ENCODE measurements around the gene CNNM1.

The CNNM1 gene

DNA sequence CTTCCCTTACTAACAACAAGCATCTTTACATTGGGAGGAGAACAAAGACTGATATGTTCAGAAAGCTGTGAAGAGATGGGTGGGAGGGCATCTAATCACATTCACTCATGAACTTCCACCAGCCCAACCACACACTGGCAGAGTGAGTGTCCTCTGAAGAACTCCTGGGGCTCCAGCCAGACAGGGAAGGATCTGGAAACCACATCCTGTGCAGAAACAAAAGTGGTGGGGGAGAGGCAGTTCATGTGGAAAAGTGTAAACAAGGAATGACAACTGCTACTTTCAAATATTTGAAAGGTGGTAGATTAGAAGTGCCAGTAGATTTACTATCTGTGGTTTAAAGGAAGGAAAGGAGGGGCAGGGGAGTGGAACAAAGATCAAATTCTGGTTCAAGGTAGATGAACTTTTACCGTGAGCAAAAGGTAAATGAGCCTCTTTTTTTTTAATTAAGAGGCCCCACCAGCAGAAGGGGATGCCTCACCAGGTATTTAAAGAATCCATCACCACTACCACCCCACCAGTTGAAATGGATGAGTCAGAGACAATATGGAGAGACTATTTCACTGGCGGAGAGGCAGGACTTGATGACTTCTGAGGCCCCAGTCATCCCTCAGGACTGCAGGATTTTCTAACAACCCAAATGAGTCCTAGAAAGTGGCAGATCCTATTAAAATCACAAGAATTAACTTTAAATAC is 66.7 kb downstream of the CNNM1 start:
- Histone ChIP-seq H3K4me1 (ENCODE audit: insufficient read depth, poor library complexity, severe bottlenecking) (peaks cover 54% of the 10 kb centered on the region), H3K27ac (ENCODE audit: poor library complexity, severe bottlenecking) (peak overlapping the region; percentile 92), H3K36me3 (ENCODE audit: low read depth) (peaks cover 45% of the 10 kb centered on the region), H3K27me3 (ENCODE audit: insufficient read depth, poor library complexity, severe bottlenecking) (no peaks in the 10 kb centered on the region), H3K9me3 (ENCODE audit: severe bottlenecking) (no peaks in the 10 kb centered on the region), H3K4me3 (ENCODE audit: severe bottlenecking) (no peak overlapping the region)
- peak; percentile 78 for ATAC-seq (ENCODE audit: low read depth)
- peak; percentile 82 for DNase-seq (ENCODE audit: low spot score)
- TF ChIP-seq, protein P1, sequence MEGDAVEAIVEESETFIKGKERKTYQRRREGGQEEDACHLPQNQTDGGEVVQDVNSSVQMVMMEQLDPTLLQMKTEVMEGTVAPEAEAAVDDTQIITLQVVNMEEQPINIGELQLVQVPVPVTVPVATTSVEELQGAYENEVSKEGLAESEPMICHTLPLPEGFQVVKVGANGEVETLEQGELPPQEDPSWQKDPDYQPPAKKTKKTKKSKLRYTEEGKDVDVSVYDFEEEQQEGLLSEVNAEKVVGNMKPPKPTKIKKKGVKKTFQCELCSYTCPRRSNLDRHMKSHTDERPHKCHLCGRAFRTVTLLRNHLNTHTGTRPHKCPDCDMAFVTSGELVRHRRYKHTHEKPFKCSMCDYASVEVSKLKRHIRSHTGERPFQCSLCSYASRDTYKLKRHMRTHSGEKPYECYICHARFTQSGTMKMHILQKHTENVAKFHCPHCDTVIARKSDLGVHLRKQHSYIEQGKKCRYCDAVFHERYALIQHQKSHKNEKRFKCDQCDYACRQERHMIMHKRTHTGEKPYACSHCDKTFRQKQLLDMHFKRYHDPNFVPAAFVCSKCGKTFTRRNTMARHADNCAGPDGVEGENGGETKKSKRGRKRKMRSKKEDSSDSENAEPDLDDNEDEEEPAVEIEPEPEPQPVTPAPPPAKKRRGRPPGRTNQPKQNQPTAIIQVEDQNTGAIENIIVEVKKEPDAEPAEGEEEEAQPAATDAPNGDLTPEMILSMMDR (IDR thresholded peaks at IDR 0.05; ENCODE audit: poor library complexity, severe bottlenecking), result no peak

DNA sequence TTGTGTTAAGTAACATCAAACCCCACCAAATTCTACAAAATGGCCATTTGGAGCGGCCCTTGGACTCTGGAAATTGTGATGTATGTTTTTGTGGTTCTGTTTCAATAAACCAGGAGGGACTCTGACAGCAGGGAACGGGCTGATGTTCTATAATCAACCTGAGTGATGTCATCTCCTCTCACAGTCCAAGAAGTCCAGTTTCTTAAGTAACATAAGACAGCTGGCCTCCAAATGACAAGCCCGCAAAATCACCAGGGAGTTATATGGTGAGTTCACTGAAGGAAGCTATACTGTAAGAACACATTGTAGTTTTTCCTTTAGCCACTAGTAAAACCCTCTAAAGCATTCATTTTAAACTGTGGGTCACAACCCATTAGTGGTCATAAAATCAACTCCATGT is 67.3 kb downstream of the CNNM1 start:
- no peaks in the 10 kb centered on the region for H3K9me3 ChIP-seq (ENCODE audit: severe bottlenecking)
- TF ChIP-seq, protein P1 (IDR thresholded peaks at IDR 0.05; ENCODE audit: poor library complexity, severe bottlenecking), result no peak
- H3K4me3 ChIP-seq (ENCODE audit: severe bottlenecking), result no peak overlapping the region
- H3K4me1 ChIP-seq (ENCODE audit: insufficient read depth, poor library complexity, severe bottlenecking), result peaks cover 54% of the 10 kb centered on the region
- peak overlapping the region; percentile 92 for H3K27ac ChIP-seq (ENCODE audit: poor library complexity, severe bottlenecking)
- H3K36me3 ChIP-seq (ENCODE audit: low read depth), result peaks cover 51% of the 10 kb centered on the region
- DNase-seq (ENCODE audit: low spot score) (no peak), ATAC-seq (ENCODE audit: low read depth) (no peak)
- no peaks in the 10 kb centered on the region for H3K27me3 ChIP-seq (ENCODE audit: insufficient read depth, poor library complexity, severe bottlenecking)

DNA sequence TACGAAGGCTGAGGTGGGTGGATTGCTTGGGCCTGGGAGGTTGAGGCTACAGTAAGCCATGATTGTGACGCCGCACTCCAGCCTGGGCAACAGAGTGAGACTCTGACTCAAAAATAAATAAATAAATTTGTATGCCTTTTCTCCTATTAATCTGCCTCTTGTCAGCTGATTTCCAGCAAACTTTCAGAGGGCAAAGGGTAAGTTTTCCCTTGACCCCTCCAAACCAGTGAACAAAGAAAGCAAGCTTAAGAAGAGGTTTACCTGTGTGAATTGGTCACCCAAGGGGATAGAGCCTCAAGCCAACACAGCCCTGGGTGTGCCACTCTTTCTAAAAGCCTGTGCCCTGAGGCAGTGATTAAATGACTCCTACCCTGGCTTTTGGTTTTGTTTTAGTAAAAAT is 70.5 kb downstream of the CNNM1 start:
- Histone ChIP-seq H3K36me3 (ENCODE audit: low read depth) (peaks cover 78% of the 10 kb centered on the region), H3K27me3 (ENCODE audit: insufficient read depth, poor library complexity, severe bottlenecking) (no peaks in the 10 kb centered on the region), H3K4me3 (ENCODE audit: severe bottlenecking) (no peak overlapping the region), H3K4me1 (ENCODE audit: insufficient read depth, poor library complexity, severe bottlenecking) (peaks cover 26% of the 10 kb centered on the region), H3K27ac (ENCODE audit: poor library complexity, severe bottlenecking) (no peak overlapping the region), H3K9me3 (ENCODE audit: severe bottlenecking) (no peaks in the 10 kb centered on the region)
- ATAC-seq (ENCODE audit: low read depth), result no peak
- no peak for DNase-seq (ENCODE audit: low spot score)
- TF ChIP-seq, protein P1 (IDR thresholded peaks at IDR 0.05; ENCODE audit: poor library complexity, severe bottlenecking), result no peak

DNA sequence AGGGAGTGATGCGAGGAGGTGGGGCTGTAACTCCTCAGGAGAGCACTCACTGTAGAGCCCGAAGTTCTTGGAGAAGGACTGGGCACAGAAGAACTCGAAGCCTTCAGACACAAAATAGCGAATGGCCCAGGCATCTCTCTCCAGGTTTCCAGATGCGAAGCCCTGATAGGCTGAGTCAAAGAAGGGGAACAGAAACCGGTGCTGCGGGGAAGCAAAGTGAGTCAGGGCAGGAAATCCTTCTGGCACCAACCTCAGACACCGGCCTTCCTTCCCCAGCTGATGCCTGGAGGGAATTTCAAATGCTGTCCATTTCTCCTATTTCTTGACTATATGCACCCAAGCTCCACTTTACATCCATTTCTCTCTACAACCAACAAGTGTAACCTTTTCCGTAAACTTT is 74.5 kb downstream of the CNNM1 start:
- no peak for DNase-seq (ENCODE audit: low spot score)
- TF ChIP-seq, protein P1 (IDR thresholded peaks at IDR 0.05; ENCODE audit: poor library complexity, severe bottlenecking), result no peak
- ATAC-seq (ENCODE audit: low read depth), result peak; percentile 70; the same call in 2 of the 3 replicates
- no peak overlapping the region for H3K27ac ChIP-seq (ENCODE audit: poor library complexity, severe bottlenecking)
- peaks cover 86% of the 10 kb centered on the region for H3K36me3 ChIP-seq (ENCODE audit: low read depth)
- H3K4me1 ChIP-seq (ENCODE audit: insufficient read depth, poor library complexity, severe bottlenecking), result no peaks in the 10 kb centered on the region
- no peaks in the 10 kb centered on the region for H3K27me3 ChIP-seq (ENCODE audit: insufficient read depth, poor library complexity, severe bottlenecking)
- no peaks in the 10 kb centered on the region for H3K9me3 ChIP-seq (ENCODE audit: severe bottlenecking)
- H3K4me3 ChIP-seq (ENCODE audit: severe bottlenecking), result no peak overlapping the region

DNA sequence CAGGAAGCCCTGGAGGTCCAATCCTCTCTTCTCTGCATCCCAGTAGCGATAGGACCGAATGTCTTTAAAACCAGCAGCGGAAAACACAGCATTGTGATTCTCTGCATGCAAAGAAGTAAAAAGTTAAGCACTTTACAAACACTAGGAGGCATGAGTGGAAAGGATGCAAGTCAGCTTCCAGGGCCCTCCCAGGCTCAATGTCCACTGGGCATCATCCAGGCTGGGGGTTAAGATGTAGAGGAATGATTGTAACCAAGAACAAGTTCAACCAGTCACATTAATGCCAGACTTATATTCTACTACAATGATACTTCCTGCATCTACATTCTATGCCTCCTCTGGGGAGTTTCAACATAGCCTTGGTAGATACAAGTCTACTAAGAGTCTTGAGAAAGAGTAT is 77.0 kb downstream of the CNNM1 start:
- Histone ChIP-seq H3K9me3 (ENCODE audit: severe bottlenecking) (no peaks in the 10 kb centered on the region), H3K27me3 (ENCODE audit: insufficient read depth, poor library complexity, severe bottlenecking) (no peaks in the 10 kb centered on the region), H3K4me1 (ENCODE audit: insufficient read depth, poor library complexity, severe bottlenecking) (no peaks in the 10 kb centered on the region), H3K27ac (ENCODE audit: poor library complexity, severe bottlenecking) (no peak overlapping the region), H3K36me3 (ENCODE audit: low read depth) (peaks cover 79% of the 10 kb centered on the region), H3K4me3 (ENCODE audit: severe bottlenecking) (no peak overlapping the region)
- TF ChIP-seq, protein P1 (IDR thresholded peaks at IDR 0.05; ENCODE audit: poor library complexity, severe bottlenecking), result no peak
- DNase-seq (ENCODE audit: low spot score) (no peak), ATAC-seq (ENCODE audit: low read depth) (no peak)
